ENCODE data around the gene FBXW8. TPM values are rescaled to one million over a fixed set of nuclear protein-coding genes. Genes with fewer than 3 reads are reported as not detected.

Gene FBXW8
- total RNA-seq, 1 experiment from 2014 or later, result 15.6 TPM

DNA sequence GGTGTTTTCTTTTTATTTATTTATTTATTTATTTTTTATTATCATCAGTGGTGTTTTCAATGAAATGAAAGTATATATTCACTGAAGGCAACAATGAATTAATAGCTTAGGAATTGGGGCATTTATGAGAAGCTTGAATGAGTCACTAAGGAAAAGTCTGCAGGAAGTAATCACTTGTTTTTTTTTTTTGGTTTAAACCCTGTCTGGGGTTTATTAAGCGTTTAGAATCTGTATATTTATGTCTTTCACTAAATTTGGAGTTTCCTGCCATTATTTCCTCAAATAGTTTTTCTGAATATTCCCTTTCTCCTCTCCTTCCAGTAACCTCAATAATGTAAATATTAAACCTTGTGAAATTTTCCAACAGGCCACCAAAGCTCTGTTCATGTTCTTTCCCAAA lies 103.0 kb downstream of the FBXW8 start (continued):
- TF ChIP-seq, protein P1, sequence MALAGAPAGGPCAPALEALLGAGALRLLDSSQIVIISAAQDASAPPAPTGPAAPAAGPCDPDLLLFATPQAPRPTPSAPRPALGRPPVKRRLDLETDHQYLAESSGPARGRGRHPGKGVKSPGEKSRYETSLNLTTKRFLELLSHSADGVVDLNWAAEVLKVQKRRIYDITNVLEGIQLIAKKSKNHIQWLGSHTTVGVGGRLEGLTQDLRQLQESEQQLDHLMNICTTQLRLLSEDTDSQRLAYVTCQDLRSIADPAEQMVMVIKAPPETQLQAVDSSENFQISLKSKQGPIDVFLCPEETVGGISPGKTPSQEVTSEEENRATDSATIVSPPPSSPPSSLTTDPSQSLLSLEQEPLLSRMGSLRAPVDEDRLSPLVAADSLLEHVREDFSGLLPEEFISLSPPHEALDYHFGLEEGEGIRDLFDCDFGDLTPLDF (CRISPR knock-in tag; IDR thresholded peaks at IDR 0.05), result no peak
- TF ChIP-seq, protein P2, sequence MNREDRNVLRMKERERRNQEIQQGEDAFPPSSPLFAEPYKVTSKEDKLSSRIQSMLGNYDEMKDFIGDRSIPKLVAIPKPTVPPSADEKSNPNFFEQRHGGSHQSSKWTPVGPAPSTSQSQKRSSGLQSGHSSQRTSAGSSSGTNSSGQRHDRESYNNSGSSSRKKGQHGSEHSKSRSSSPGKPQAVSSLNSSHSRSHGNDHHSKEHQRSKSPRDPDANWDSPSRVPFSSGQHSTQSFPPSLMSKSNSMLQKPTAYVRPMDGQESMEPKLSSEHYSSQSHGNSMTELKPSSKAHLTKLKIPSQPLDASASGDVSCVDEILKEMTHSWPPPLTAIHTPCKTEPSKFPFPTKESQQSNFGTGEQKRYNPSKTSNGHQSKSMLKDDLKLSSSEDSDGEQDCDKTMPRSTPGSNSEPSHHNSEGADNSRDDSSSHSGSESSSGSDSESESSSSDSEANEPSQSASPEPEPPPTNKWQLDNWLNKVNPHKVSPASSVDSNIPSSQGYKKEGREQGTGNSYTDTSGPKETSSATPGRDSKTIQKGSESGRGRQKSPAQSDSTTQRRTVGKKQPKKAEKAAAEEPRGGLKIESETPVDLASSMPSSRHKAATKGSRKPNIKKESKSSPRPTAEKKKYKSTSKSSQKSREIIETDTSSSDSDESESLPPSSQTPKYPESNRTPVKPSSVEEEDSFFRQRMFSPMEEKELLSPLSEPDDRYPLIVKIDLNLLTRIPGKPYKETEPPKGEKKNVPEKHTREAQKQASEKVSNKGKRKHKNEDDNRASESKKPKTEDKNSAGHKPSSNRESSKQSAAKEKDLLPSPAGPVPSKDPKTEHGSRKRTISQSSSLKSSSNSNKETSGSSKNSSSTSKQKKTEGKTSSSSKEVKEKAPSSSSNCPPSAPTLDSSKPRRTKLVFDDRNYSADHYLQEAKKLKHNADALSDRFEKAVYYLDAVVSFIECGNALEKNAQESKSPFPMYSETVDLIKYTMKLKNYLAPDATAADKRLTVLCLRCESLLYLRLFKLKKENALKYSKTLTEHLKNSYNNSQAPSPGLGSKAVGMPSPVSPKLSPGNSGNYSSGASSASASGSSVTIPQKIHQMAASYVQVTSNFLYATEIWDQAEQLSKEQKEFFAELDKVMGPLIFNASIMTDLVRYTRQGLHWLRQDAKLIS (CRISPR knock-in tag; IDR thresholded peaks at IDR 0.05; ENCODE audit: borderline replicate concordance), result no peak
- TF ChIP-seq ZNF121 (CRISPR knock-in tag; IDR thresholded peaks at IDR 0.05), result no peak
- no peak for TF ChIP-seq NFATC4 (CRISPR knock-in tag; IDR thresholded peaks at IDR 0.05)
- no peak for TF ChIP-seq GRHL2 (CRISPR knock-in tag; IDR thresholded peaks at IDR 0.05; ENCODE audit: insufficient replicate concordance, severe bottlenecking)
- TF ChIP-seq ZNF232 (CRISPR knock-in tag; IDR thresholded peaks at IDR 0.05), result no peak

DNA sequence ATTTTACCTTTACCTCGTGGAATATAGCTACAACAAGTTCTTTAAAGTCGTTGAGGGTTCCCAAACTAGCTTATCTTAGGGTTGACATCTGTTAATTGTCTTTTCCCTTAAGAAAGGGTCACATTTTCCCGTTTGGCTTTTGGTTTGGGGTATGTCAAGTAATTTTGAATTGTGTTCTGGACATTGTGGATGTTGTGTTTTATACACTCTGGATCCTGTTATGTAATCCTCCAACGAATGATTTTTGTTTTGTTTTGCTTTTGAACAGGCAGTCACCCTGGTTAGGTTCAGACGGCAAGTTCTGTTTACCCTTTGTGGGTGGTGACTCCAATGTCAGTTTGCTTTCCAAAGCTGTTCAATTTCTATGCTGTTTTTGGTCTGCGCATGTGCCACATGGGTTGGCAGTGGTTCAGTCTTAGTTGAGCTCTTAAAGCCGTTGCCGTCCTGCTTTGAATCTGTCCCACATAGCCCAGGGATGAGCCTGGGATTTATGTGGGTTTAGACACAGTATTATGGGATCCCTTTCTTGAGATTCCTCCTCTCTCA lies 103.7 kb downstream of the FBXW8 start:
- ATAC-seq, result no peak
- peaks cover 39% of the 10 kb centered on the region for H3K36me3 Mint-ChIP-seq
- H3K4me3 Mint-ChIP-seq, result no peak overlapping the region
- peaks cover 3% of the 10 kb centered on the region; the same call in 1 of the 2 replicates for H3K9me3 Mint-ChIP-seq
- peaks cover 45% of the 10 kb centered on the region for H3K4me1 Mint-ChIP-seq
- CTCF ChIA-PET, result interaction anchor here (0.6 kb wide), 1 partner anchor 38 kb away, joined by 5 read pairs; no protein-coding TSS in a partner anchor
- no peak for TF ChIP-seq KAT7 (CRISPR knock-in tag; IDR thresholded peaks at IDR 0.05; ENCODE audit: borderline replicate concordance)
- no peak for TF ChIP-seq NR2C2 (CRISPR knock-in tag; IDR thresholded peaks at IDR 0.05)
- TF ChIP-seq, protein P3, sequence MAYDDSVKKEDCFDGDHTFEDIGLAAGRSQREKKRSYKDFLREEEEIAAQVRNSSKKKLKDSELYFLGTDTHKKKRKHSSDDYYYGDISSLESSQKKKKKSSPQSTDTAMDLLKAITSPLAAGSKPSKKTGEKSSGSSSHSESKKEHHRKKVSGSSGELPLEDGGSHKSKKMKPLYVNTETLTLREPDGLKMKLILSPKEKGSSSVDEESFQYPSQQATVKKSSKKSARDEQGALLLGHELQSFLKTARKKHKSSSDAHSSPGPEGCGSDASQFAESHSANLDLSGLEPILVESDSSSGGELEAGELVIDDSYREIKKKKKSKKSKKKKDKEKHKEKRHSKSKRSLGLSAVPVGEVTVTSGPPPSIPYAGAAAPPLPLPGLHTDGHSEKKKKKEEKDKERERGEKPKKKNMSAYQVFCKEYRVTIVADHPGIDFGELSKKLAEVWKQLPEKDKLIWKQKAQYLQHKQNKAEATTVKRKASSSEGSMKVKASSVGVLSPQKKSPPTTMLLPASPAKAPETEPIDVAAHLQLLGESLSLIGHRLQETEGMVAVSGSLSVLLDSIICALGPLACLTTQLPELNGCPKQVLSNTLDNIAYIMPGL (CRISPR knock-in tag; IDR thresholded peaks at IDR 0.05), result no peak
- TF ChIP-seq ZNF219 (CRISPR knock-in tag; IDR thresholded peaks at IDR 0.05; ENCODE audit: borderline replicate concordance), result no peak
- TF ChIP-seq, protein P4, sequence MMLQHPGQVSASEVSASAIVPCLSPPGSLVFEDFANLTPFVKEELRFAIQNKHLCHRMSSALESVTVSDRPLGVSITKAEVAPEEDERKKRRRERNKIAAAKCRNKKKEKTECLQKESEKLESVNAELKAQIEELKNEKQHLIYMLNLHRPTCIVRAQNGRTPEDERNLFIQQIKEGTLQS (CRISPR knock-in tag; conservative IDR thresholded peaks at IDR 0.05), result no peak
- TF ChIP-seq ZNF263 (CRISPR knock-in tag; IDR thresholded peaks at IDR 0.05; ENCODE audit: low read depth), result no peak
- no peak for TF ChIP-seq FOXP1 (CRISPR knock-in tag; IDR thresholded peaks at IDR 0.05; ENCODE audit: borderline replicate concordance)
- no peak for TF ChIP-seq CREM (CRISPR knock-in tag; IDR thresholded peaks at IDR 0.05)
- no peak for TF ChIP-seq SOX15 (CRISPR knock-in tag; IDR thresholded peaks at IDR 0.05)
- no peak for TF ChIP-seq RELA (CRISPR knock-in tag; IDR thresholded peaks at IDR 0.05; ENCODE audit: borderline replicate concordance)
- DNase-seq (ENCODE audit: low spot score), result no peak
- H3K27ac Mint-ChIP-seq, result no peak overlapping the region
- no peaks in the 10 kb centered on the region for H3K27me3 Mint-ChIP-seq (ENCODE audit: low read depth)
- POLR2A ChIA-PET, result no interaction called here

- Mint-ChIP-seq H3K9me3 (peaks cover 3% of the 10 kb centered on the region; the same call in 1 of the 2 replicates), H3K36me3 (peaks cover 39% of the 10 kb centered on the region), H3K4me3 (no peak overlapping the region), H3K4me1 (peaks cover 31% of the 10 kb centered on the region), H3K27me3 (ENCODE audit: low read depth) (no peaks in the 10 kb centered on the region), H3K27ac (no peak overlapping the region)
- ATAC-seq (no peak), DNase-seq (ENCODE audit: low spot score) (no peak)
- CTCF ChIA-PET, result no interaction called here
- TF ChIP-seq ZNF232 (CRISPR knock-in tag; IDR thresholded peaks at IDR 0.05) (no peak), NR2C2 (CRISPR knock-in tag; IDR thresholded peaks at IDR 0.05) (no peak)
- POLR2A ChIA-PET, result no interaction called here
Measured at GRCh38 chr12:117015811-117016210, 105.1 kb downstream of the FBXW8 start.

All from WTC11 (cell line).